Left ventricle myocardium superior (tissue), 1 donor: ENCODE results near the gene GSTO1. TPM values are rescaled to one million over a fixed set of nuclear protein-coding genes. Genes with fewer than 3 reads are reported as not detected.
A peak's percentile ranks its signal among the peaks of the same experiment; 100 is the strongest.

Experiments
- ATAC-seq: fragments of 200-7000 bp; cut with Tn5 transposase; one replicate; pipeline ENCODE4 v1.9.1; 2020; ENCODE audit warnings: mild to moderate bottlenecking, moderate library complexity
- DNase-seq: peaks from one replicate; pipeline ENCODE4 v3.0.0-alpha.2; 2020
- intact Hi-C: fragments of 100-400 bp; cut with micrococcal nuclease; formaldehyde crosslinking; loops from one replicate; pipeline ENCODE4 v1.11.0; 2022
- total RNA-seq: library from RNA; stranded (reverse); fragmentation: NEBNext Ultra II Directional; extraction: Animal tissue kit (Norgen Biotek cat#: 25700); gene quantifications from one replicate; pipeline ENCODE4 v1.2.1, GENCODE V29; 2021
- donor health status: DM: no; HTN: yes; CAD: no; lungs with severe emphysema.

GSTO1 gene
- total RNA-seq, 1 donor from 2014 or later, result 163 TPM

DNA sequence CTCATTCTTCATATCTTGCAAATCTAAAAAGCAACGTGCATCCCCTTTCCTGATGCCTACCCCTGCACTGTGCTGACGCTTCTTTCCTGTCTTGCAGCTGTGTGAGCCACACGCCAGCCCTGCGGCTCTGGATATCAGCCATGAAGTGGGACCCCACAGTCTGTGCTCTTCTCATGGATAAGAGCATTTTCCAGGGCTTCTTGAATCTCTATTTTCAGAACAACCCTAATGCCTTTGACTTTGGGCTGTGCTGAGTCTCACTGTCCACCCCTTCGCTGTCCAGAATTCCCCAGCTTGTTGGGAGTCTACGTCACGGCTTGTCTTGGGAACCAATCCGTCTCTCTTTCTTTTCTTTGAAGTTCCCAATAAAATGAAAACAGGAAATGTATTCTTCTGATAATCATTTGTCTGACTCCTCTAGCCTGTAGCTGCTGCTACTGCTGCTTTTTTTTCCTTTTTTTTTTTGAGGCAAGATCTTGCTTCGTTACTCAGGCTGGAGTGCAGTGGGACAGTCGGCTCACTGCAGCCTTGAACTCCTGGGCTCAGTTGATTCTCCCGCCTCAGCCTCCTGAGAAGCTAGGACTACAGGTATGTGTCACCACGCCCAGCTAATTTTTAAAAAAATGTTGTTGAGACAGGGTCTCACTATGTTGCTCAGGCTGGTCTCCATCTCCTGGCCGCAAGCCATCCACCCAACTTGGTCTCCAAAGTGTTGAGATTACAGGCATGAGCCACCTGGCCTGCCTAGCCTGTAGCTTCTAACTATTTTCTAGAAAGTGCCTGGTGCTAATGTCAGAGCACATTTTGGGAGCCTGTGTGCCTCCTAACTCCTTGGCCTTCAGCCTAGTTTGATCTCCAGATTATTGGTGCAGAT, 44.6 kb downstream of the GSTO1 start:
- ATAC-seq, result peak; percentile 1
- intact Hi-C loops, result no loop called here
- no peak for DNase-seq

GRCh38 chr10:104300002-104300735, 45.5 kb downstream of the GSTO1 start:
- peak; percentile 55 for ATAC-seq
- intact Hi-C loops, result no loop called here
- DNase-seq, result peak; percentile 50

DNA sequence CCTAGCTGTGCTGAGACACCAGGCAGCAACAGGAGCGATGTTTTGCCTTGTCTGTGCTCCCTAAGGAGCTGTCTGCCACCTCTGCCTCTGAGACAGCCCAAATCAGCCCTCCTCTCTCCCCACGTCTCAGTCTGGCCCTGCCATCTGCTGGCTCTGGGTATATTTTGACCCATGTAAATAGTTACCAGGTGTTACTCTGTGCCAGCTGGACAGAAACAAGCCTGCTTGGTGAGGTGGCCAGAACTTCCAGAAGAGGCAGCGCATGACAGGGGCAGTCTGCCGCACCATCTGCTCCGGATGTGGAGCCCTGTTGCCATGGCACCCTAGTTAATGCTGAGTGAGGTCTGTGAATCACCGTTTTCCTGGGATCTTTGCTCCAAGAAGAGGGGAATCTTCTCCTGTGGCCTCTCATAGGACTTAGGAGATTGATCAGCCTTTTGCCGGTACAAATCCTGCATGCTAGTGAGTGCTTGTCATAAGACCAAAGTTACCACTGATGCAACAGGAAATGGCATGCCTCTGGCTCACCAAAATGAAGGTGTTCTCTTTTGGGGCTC, 46.1 kb downstream of the GSTO1 start:
- ATAC-seq, result peak; percentile 81
- intact Hi-C loops, result no loop called here

GRCh38 chr10:104301907-104302690, 47.4 kb downstream of the GSTO1 start:
- intact Hi-C loops, result no loop called here
- DNase-seq (no peak), ATAC-seq (no peak)

More for the DNA sequence above, 46.1 kb downstream of the GSTO1 start:
- DNase-seq, result peak; percentile 83

- DNase-seq (no peak), ATAC-seq (no peak)
- intact Hi-C loops, result no loop called here
Observed at GRCh38 chr10:104303594-104304355, 49.1 kb downstream of the GSTO1 start.

- intact Hi-C loops, result no loop called here
- no peak for ATAC-seq
Observed at GRCh38 chr10:104304356-104304745, 49.7 kb downstream of the GSTO1 start.

GRCh38 chr10:104304927-104305326, 50.2 kb downstream of the GSTO1 start:
- DNase-seq, result no peak
- intact Hi-C loops, result loop anchor here (5.0 kb wide), 1 partner anchor 37 kb away; no protein-coding TSS in a partner anchor
- peak; percentile 55 for ATAC-seq

More at GRCh38 chr10:104304356-104304745, 49.7 kb downstream of the GSTO1 start:
- DNase-seq, result no peak

- ATAC-seq (no peak), DNase-seq (no peak)
- intact Hi-C loops, result loop anchor here (5.0 kb wide), 1 partner anchor 35 kb away; no protein-coding TSS in a partner anchor
Observed at GRCh38 chr10:104306897-104307296, 52.2 kb downstream of the GSTO1 start.

DNA sequence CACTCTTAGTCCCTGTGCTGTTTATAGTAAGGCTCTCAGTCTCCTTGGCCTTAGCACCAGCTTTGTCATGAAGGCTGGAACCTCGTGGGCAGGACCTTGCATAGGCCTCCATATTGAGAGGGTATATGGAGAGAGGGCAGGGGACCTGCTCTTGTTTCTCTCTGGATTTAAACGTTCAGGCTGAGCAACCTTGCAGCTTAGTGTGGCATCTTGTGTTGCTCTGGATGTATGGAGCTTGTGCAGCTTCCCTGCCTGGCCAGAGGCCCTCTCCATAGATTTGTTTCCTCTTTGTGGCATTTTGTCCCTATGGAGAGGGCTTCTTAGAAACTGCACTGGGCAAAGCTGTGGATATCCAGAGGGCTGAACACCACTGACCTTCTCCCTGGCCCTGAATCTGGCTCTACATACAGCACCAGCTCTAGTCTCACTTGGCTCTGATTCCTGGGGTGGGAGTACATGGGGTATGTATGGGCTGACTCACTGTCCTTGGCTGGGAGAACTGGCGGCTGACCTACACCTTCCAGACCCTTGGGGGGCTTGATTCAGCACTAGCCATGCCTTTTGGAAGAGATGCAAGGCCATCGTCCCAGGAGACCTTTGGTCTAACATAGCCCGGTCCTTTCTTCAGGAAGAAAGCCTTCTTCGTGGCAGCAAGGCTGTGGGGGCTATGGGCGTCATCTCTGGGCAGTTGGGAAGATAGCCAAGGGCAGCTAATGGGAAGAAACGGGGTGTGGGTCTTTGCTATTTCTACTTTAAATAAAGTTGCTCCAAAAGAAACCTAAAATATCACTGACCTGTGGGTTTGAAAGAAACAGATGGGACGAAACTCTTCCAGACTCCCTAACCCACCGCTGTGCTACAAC, 53.1 kb downstream of the GSTO1 start:
- ATAC-seq (no peak), DNase-seq (no peak)
- intact Hi-C loops, result loop anchor here (5.0 kb wide), 1 partner anchor 34 kb away; no protein-coding TSS in a partner anchor

DNA sequence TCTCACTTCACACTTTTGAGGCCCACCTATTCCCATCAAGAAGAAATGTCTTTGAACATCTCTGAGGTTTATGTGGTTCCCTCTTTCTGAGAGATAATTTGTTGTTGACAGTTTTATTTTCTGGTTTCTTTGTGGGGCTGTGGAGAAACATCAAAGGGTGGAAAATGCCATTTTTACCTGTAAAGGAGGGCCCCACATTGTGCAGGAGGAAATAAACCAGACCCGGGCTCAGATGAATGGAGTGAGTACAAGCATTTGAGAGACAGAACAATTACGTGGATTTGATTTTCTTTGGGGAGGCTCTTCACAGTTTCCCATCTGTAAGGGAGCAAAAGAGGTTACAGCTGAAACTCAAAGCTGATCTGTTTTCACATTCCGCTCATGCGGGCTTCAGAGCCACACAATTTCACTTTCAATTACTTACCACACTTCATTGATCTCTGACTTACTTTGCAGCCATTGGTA, 53.8 kb downstream of the GSTO1 start:
- no peak for DNase-seq
- ATAC-seq, result no peak
- intact Hi-C loops, result loop anchor here (5.0 kb wide), 1 partner anchor 34 kb away; no protein-coding TSS in a partner anchor

GRCh38 chr10:104309980-104310978, 55.6 kb downstream of the GSTO1 start:
- intact Hi-C loops, result loop anchor here (5.0 kb wide), 1 partner anchor 32 kb away; no protein-coding TSS in a partner anchor
- ATAC-seq (peak; percentile 87), DNase-seq (peak; percentile 81)

- intact Hi-C loops, result no loop called here
- ATAC-seq (no peak), DNase-seq (no peak)
Observed at GRCh38 chr10:104311184-104311720, 56.6 kb downstream of the GSTO1 start.

GRCh38 chr10:104314591-104315485, 60.1 kb downstream of the GSTO1 start:
- intact Hi-C loops, result no loop called here
- DNase-seq, result no peak

DNA sequence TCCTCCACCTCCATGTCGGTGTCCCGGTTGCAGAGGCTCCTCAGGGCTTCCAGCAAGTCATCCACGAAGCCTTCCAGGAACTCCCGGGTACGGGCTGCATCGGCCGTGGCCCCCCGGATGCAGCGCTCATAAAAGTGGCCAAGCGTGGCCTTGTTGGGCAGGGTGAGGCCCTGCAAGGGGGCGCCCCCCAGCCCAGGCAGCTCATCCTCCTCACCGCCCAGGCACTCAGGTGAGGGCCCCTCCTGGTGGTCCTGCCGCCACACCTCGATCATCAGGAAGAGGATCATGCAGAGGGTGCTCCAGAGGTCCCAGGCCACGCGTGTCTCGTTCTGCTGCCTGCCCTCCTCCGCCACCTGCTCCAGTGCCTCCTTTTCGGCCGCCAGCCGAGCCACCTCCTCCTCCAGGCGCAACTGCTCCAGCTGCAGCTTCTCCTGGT, 60.8 kb downstream of the GSTO1 start:
- no peak for DNase-seq
- intact Hi-C loops, result no loop called here
- no peak for ATAC-seq

More at GRCh38 chr10:104314591-104315485, 60.1 kb downstream of the GSTO1 start:
- ATAC-seq, result no peak
